K562 (cell line): ENCODE measurements around the gene EME1. TPM values are rescaled to one million over a fixed set of nuclear protein-coding genes. Genes with fewer than 3 reads are reported as not detected.
A peak's percentile ranks its signal among the peaks of the same experiment; 100 is the strongest.

Experiments used
- BMI1 ChIP-seq: fragments of 150-350 bp; IDR thresholded peaks from 2 replicates; pipeline ENCODE4 v1.6.1; 2014; ENCODE audit warnings: low read length
- CCAR2 ChIP-seq: fragments of 200-400 bp; formaldehyde crosslinking; IDR thresholded peaks from 2 replicates; pipeline ENCODE4 v1.6.1; 2017; ENCODE audit warnings: mild to moderate bottlenecking, low read depth, low read length
- DIDO1 ChIP-seq: fragments of 450-650 bp; IDR thresholded peaks from 2 replicates; pipeline ENCODE4 v1.6.1; 2016; ENCODE audit warnings: low read depth, missing biosample characterization, missing genetic modification characterization
- ELF4 ChIP-seq: fragments of 450-650 bp; formaldehyde crosslinking; IDR thresholded peaks from 2 replicates; pipeline ENCODE4 v1.4.0; 2022; ENCODE audit warnings: missing genetic modification characterization
- EP300 ChIP-seq: IDR thresholded peaks from 2 replicates; pipeline ENCODE4 v1.6.1; 2012; ENCODE audit warnings: low read length, improper control_type of control experiment
- FOXM1 ChIP-seq, 2 experiments: fragments of 450-650 bp in 1 of 2; sonication (generic) in 1 of 2; formaldehyde crosslinking in 1 of 2; IDR thresholded peaks; 2 replicates each; pipeline versions ENCODE4 v1.6.1 to v1.9.0; 2017 to 2022; ENCODE audit warnings: low read depth in 2 of 2, mild to moderate bottlenecking in 2 of 2, missing genetic modification reagents in 1 of 2, moderate library complexity in 1 of 2
- HLTF ChIP-seq: fragments of 450-650 bp; IDR thresholded peaks from 2 replicates; pipeline ENCODE4 v1.6.1; 2016
- HNRNPL ChIP-seq: fragments of 200-400 bp; formaldehyde crosslinking; IDR thresholded peaks from 2 replicates; pipeline ENCODE4 v1.6.1; 2017; ENCODE audit warnings: low read depth, mild to moderate bottlenecking, low read length
- JUND ChIP-seq, 2 experiments: IDR thresholded peaks; 2 replicates in 1 of 2; 3 replicates in 1 of 2; pipeline ENCODE4 v1.6.1; 2011; ENCODE audit warnings: borderline replicate concordance in 2 of 2, low read depth in 2 of 2, low read length in 2 of 2, improper control_type of control experiment in 1 of 2, missing biosample characterization in 1 of 2, missing genetic modification characterization in 1 of 2, missing genetic modification reagents in 1 of 2
- L3MBTL2 ChIP-seq: fragments of 450-650 bp; IDR thresholded peaks from 2 replicates; pipeline ENCODE4 v1.6.1; 2016; ENCODE audit warnings: mild to moderate bottlenecking, moderate library complexity
- NEUROD1 ChIP-seq: fragments of 150-350 bp; IDR thresholded peaks from 2 replicates; pipeline ENCODE4 v1.6.1; 2014; ENCODE audit warnings: borderline replicate concordance, low read length, low read depth; ENCODE audit not compliant: partially characterized antibody
- RBM15 ChIP-seq: fragments of 200-400 bp; formaldehyde crosslinking; IDR thresholded peaks from 2 replicates; pipeline ENCODE4 v1.6.1; 2018; ENCODE audit warnings: mild to moderate bottlenecking, low read length, moderate library complexity; ENCODE audit not compliant: insufficient read depth
- RUNX1 ChIP-seq: sonication (generic); IDR thresholded peaks from 2 replicates; pipeline ENCODE4 v1.6.1; 2016; ENCODE audit warnings: antibody characterized with exemption, low read depth
- SOX6 ChIP-seq: fragments of 450-650 bp; IDR thresholded peaks from 2 replicates; pipeline ENCODE4 v1.6.1; 2014; ENCODE audit warnings: mild to moderate bottlenecking
- STAT5A ChIP-seq: IDR thresholded peaks from 2 replicates; pipeline ENCODE4 v1.6.1; 2012; ENCODE audit warnings: low read length, inconsistent platforms, borderline replicate concordance
- TAF7 ChIP-seq: fragments of 450-650 bp; IDR thresholded peaks from 2 replicates; pipeline ENCODE4 v1.6.1; 2016; ENCODE audit warnings: missing genetic modification characterization, missing compliant biosample characterization
- TBP ChIP-seq: optimal IDR thresholded peaks from 2 replicates; pipeline ENCODE3; 2011; ENCODE audit warnings: low read depth, low read length, improper control_type of control experiment
- ZNF174 ChIP-seq: fragments of 250-450 bp; sonication (Bioruptor Pico); IDR thresholded peaks from 2 replicates; pipeline ENCODE4 v1.4.0; 2020; ENCODE audit warnings: mild to moderate bottlenecking
- ZNF354B ChIP-seq: fragments of 250-450 bp; sonication (Bioruptor Pico); IDR thresholded peaks from 2 replicates; pipeline ENCODE4 v1.4.0; 2020
- polyA plus RNA-seq, 8 experiments: library from polyadenylated mRNA; depleted of rRNA in 4 of 8; stranded (reverse) in 5 of 8; unstranded in 3 of 8; fragments of >200 nt; fragmentation: Nextera tagmentation in 2 of 8; fragmentation: Illumina TruSeq in 1 of 8; extraction: Ambion mirVana in 2 of 8; extraction: Trizol in 1 of 8; gene quantifications; 2 replicates each; pipeline versions ENCODE4 v1.2.1 to v1.2.3, GENCODE V29; 2011 to 2014; ENCODE audit warnings: inconsistent platforms in 1 of 8, missing spikeins in 1 of 8
- total RNA-seq, 7 experiments: library from RNA; depleted of rRNA in 6 of 7; stranded (reverse); fragments of >200 nt in 6 of 7; fragmentation: Illumina TruSeq in 2 of 7; extraction: Trizol in 2 of 7; gene quantifications; 2 replicates each; pipeline versions ENCODE4 v1.2.1 to v1.2.3, GENCODE V29; 2011 to 2021; ENCODE audit warnings: low replicate concordance in 1 of 7
- TF ChIP-seq, protein P1 (sequence below), 2 experiments: IDR thresholded peaks; 2 replicates each; pipeline ENCODE4 v1.6.1; 2012; ENCODE audit warnings: improper control_type of control experiment in 2 of 2, low read depth in 2 of 2, low read length in 2 of 2, borderline replicate concordance in 1 of 2
- TF ChIP-seq, protein P2 (sequence below): IDR thresholded peaks from 2 replicates; pipeline ENCODE4 v1.6.1; 2011; ENCODE audit not compliant: insufficient read length; ENCODE audit errors: extremely low read depth
- TF ChIP-seq, protein P3 (sequence below): sonication (generic); formaldehyde crosslinking; IDR thresholded peaks from 2 replicates; pipeline ENCODE4 v1.5.0; 2020; ENCODE audit warnings: missing genetic modification reagents
- TF ChIP-seq, protein P4 (sequence below): fragments of 450-650 bp; IDR thresholded peaks from one replicate; pipeline ENCODE4 v1.6.1; 2018; ENCODE audit warnings: mild to moderate bottlenecking, moderate library complexity; ENCODE audit not compliant: partially characterized antibody

Gene EME1
- total and polyA plus RNA-seq, 9 of the 15 experiments (the other 6 are each of a cell fraction or from before 2014, with no cell fraction given), result 14.6 to 44.1 (median 24.0) TPM

DNA sequence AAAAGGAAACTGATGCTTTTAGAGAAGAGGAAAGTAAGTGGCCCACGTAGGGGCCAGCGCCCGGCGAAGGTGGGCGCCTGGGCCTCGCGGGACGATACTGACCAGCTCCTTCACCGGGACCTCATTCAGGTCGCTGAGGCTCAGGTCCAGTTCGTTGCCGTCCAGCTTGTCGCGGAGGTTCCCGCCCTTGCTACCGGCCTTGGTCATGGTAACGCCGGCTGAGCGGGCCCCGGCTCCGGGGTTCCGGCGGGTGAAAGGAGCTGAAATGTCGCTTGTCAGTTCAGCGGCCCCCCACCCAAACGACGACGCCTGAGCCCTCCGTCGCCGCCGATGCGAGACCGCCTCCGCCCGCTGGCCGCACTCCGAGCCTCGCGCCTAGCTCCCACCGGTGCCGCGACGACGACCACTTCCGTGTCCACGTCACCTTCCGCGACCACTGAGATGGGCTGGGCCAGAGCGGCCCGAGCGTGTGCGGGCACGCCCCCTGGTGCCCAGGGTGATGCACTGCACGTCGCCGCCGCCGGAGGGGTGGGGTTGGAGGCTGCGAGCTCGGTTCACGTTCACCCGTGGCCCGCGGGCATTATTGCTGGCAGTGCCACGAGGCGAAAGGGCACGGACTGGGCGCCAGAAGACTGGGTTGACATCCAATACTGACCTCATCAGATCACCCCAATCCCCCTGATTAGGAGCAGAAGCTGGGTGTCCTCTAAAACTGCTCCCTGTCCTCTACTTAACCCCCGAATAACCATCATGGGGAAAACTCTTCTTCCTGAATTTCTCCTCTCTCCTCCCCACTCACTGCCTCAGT, 24.3 kb downstream of the EME1 start, which contains the start of gene LRRC59 (continued):
- no peak for TF ChIP-seq BMI1
- TF ChIP-seq, protein P1, sequence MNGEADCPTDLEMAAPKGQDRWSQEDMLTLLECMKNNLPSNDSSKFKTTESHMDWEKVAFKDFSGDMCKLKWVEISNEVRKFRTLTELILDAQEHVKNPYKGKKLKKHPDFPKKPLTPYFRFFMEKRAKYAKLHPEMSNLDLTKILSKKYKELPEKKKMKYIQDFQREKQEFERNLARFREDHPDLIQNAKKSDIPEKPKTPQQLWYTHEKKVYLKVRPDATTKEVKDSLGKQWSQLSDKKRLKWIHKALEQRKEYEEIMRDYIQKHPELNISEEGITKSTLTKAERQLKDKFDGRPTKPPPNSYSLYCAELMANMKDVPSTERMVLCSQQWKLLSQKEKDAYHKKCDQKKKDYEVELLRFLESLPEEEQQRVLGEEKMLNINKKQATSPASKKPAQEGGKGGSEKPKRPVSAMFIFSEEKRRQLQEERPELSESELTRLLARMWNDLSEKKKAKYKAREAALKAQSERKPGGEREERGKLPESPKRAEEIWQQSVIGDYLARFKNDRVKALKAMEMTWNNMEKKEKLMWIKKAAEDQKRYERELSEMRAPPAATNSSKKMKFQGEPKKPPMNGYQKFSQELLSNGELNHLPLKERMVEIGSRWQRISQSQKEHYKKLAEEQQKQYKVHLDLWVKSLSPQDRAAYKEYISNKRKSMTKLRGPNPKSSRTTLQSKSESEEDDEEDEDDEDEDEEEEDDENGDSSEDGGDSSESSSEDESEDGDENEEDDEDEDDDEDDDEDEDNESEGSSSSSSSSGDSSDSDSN (IDR thresholded peaks at IDR 0.05; ENCODE audit: borderline replicate concordance in 1 of 2, low read depth in 2 of 2, low read length in 2 of 2), result no peak
- peak; percentile 89 for TF ChIP-seq L3MBTL2
- peak; percentile 50; the same call in 1 of the 2 replicates for TF ChIP-seq STAT5A
- TF ChIP-seq TBP, result peak; percentile 74
- peak; percentile 83; the same call in 1 of the 2 replicates for TF ChIP-seq HNRNPL
- no peak for TF ChIP-seq FOXM1 (IDR thresholded peaks at IDR 0.05; ENCODE audit: low read depth)
- TF ChIP-seq FOXM1 (CRISPR knock-in tag; IDR thresholded peaks at IDR 0.05; ENCODE audit: low read depth), result 0 out of 2 replicates have a peak, but pooled peaks have one; percentile 35
- 0 out of 2 replicates have a peak, but pooled peaks have one; percentile 21 for TF ChIP-seq HLTF
- TF ChIP-seq RUNX1, result peak; percentile 72; the same call in 1 of the 2 replicates
- no peak for TF ChIP-seq RBM15
- TF ChIP-seq SOX6, result peak; percentile 82
- peak; percentile 75 for TF ChIP-seq DIDO1
- TF ChIP-seq, protein P2, sequence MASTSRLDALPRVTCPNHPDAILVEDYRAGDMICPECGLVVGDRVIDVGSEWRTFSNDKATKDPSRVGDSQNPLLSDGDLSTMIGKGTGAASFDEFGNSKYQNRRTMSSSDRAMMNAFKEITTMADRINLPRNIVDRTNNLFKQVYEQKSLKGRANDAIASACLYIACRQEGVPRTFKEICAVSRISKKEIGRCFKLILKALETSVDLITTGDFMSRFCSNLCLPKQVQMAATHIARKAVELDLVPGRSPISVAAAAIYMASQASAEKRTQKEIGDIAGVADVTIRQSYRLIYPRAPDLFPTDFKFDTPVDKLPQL, result no peak
- TF ChIP-seq, protein P3, sequence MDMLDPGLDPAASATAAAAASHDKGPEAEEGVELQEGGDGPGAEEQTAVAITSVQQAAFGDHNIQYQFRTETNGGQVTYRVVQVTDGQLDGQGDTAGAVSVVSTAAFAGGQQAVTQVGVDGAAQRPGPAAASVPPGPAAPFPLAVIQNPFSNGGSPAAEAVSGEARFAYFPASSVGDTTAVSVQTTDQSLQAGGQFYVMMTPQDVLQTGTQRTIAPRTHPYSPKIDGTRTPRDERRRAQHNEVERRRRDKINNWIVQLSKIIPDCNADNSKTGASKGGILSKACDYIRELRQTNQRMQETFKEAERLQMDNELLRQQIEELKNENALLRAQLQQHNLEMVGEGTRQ (CRISPR knock-in tag), result peak; percentile 3; the same call in 1 of the 2 replicates
- TF ChIP-seq, protein P4, sequence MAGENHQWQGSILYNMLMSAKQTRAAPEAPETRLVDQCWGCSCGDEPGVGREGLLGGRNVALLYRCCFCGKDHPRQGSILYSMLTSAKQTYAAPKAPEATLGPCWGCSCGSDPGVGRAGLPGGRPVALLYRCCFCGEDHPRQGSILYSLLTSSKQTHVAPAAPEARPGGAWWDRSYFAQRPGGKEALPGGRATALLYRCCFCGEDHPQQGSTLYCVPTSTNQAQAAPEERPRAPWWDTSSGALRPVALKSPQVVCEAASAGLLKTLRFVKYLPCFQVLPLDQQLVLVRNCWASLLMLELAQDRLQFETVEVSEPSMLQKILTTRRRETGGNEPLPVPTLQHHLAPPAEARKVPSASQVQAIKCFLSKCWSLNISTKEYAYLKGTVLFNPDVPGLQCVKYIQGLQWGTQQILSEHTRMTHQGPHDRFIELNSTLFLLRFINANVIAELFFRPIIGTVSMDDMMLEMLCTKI, result no peak
- TF ChIP-seq NEUROD1, result peak; percentile 84
- TF ChIP-seq ELF4, result peak; percentile 96
- no peak for TF ChIP-seq CCAR2
- no peak for TF ChIP-seq ZNF354B (CRISPR knock-in tag)
- TF ChIP-seq TAF7 (tag), result peak; percentile 75
- TF ChIP-seq ZNF174 (CRISPR knock-in tag), result no peak
- TF ChIP-seq JUND (IDR thresholded peaks at IDR 0.05; ENCODE audit: borderline replicate concordance, low read depth, low read length), result peak; percentile 94
- TF ChIP-seq JUND (tag; IDR thresholded peaks at IDR 0.05; ENCODE audit: borderline replicate concordance, low read depth, low read length), result peak; percentile 71; the same call in 1 of the 3 replicates
- peak; percentile 16; the same call in 1 of the 2 replicates for TF ChIP-seq EP300
